Measurements from ENCODE around the gene IGFBP5.

The IGFBP5 gene

DNA sequence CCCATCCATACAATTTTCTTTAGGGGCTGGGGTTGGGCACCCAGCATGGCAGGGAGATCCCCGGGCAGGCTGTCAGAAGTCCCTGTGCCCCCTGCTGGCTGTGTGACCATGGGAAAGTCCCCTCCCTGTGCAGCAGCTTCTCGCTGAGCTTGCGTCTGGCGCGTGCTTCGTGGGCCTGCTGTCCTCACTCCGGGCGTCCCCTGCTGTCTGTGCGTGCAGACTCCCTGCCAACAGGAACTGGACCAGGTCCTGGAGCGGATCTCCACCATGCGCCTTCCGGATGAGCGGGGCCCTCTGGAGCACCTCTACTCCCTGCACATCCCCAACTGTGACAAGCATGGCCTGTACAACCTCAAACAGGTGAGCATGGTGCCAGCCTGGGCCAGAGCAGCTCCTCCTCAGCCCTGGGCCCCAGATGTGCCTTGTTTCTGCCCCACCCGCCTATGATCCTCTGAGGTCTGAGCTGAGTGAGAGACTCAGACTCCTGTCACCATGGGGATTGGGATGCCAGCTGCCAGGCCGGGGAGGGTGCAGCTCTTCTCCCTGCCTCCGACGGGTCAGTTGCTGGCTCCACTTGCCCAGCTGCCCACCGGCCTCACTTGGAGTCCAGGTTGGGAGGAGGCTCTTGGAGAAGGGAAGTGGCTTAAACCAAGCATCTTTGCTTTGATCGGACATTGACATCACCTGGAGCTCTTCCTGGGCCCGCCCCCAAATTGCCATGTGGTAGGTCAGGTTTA lies 33.5 kb downstream of the IGFBP5 start:
- no peak overlapping the region for H3K27ac ChIP-seq (ENCODE audit: low read length)
- H3K4me1 ChIP-seq (ENCODE audit: control insufficient read depth, low read depth, low read length) = peaks cover 13% of the 10 kb centered on the region
- H3K36me3 ChIP-seq (ENCODE audit: control insufficient read depth, low read depth, low read length) = peaks cover 38% of the 10 kb centered on the region
- H3K9me3 ChIP-seq (ENCODE audit: control insufficient read depth, low read depth, low read length) = no peaks in the 10 kb centered on the region
- no peak overlapping the region for H3K9ac ChIP-seq (ENCODE audit: low read length)
- no peak overlapping the region for H3K4me3 ChIP-seq (ENCODE audit: low read length)
- H3K27me3 ChIP-seq (ENCODE audit: control insufficient read depth, insufficient read depth, low read length) = no peaks in the 10 kb centered on the region

- Histone ChIP-seq H3K36me3 (ENCODE audit: control insufficient read depth, low read depth, low read length) (peaks cover 40% of the 10 kb centered on the region), H3K4me3 (ENCODE audit: low read length) (no peak overlapping the region), H3K27ac (ENCODE audit: low read length) (no peak overlapping the region), H3K4me1 (ENCODE audit: control insufficient read depth, low read depth, low read length) (peaks cover 9% of the 10 kb centered on the region), H3K9me3 (ENCODE audit: control insufficient read depth, low read depth, low read length) (no peaks in the 10 kb centered on the region), H3K27me3 (ENCODE audit: control insufficient read depth, insufficient read depth, low read length) (no peaks in the 10 kb centered on the region), H3K9ac (ENCODE audit: low read length) (no peak overlapping the region)
Measured at GRCh38 chr2:216661051-216661450, 34.3 kb downstream of the IGFBP5 start.

- Histone ChIP-seq H3K4me3 (ENCODE audit: low read length) (no peak overlapping the region), H3K9ac (ENCODE audit: low read length) (no peak overlapping the region), H3K4me1 (ENCODE audit: control insufficient read depth, low read depth, low read length) (peaks cover 3% of the 10 kb centered on the region), H3K9me3 (ENCODE audit: control insufficient read depth, low read depth, low read length) (no peaks in the 10 kb centered on the region), H3K27me3 (ENCODE audit: control insufficient read depth, insufficient read depth, low read length) (no peaks in the 10 kb centered on the region), H3K36me3 (ENCODE audit: control insufficient read depth, low read depth, low read length) (peaks cover 41% of the 10 kb centered on the region), H3K27ac (ENCODE audit: low read length) (no peak overlapping the region)
Measured at GRCh38 chr2:216660496-216660895, 34.9 kb downstream of the IGFBP5 start.

DNA sequence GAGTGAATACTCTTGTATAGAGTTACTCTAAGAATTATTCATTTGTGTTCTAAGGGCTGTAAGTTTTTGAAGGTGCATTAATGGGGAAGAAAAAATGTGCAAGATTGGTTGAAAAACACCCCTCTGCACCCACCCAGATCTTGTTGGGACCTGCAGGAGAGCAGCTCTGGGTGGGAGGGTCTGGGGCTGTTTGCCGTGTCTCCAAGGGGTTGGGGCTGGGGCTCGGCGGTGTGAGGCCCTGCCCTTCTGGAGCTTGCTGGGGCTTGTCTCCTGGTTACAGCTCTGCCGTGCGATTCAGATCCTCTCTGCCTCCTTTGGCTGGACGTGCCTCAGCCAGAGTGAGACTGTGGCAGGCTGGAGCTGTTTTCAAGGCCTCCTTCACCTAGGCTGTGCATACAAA lies 36.1 kb downstream of the IGFBP5 start:
- Histone ChIP-seq H3K9ac (ENCODE audit: low read length) (no peak overlapping the region), H3K4me1 (ENCODE audit: control insufficient read depth, low read depth, low read length) (no peaks in the 10 kb centered on the region), H3K27me3 (ENCODE audit: control insufficient read depth, insufficient read depth, low read length) (no peaks in the 10 kb centered on the region), H3K36me3 (ENCODE audit: control insufficient read depth, low read depth, low read length) (peaks cover 38% of the 10 kb centered on the region), H3K9me3 (ENCODE audit: control insufficient read depth, low read depth, low read length) (no peaks in the 10 kb centered on the region), H3K4me3 (ENCODE audit: low read length) (no peak overlapping the region), H3K27ac (ENCODE audit: low read length) (no peak overlapping the region)

DNA sequence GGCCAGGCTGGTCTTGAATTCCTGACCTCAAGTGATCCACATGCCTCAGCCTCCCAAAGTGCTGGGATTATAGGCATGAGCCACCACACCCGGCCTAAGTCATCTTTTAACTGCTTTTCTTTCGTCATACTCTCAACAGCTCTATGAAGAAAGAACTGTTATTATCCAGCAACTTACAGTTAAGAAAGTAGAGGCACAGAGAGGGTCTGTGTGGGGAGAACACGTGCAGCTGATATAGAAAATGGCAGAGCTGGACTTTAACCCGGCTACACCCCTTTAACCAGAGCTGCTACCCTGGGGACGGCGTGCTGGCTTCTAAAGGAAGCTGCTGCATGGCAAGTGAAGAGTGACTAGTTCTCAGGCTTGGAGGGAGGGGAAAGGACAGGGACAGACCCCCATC lies 36.6 kb downstream of the IGFBP5 start:
- H3K9me3 ChIP-seq (ENCODE audit: control insufficient read depth, low read depth, low read length) = no peaks in the 10 kb centered on the region
- no peak overlapping the region for H3K4me3 ChIP-seq (ENCODE audit: low read length)
- H3K4me1 ChIP-seq (ENCODE audit: control insufficient read depth, low read depth, low read length) = no peaks in the 10 kb centered on the region
- H3K27ac ChIP-seq (ENCODE audit: low read length) = no peak overlapping the region
- H3K27me3 ChIP-seq (ENCODE audit: control insufficient read depth, insufficient read depth, low read length) = no peaks in the 10 kb centered on the region
- H3K36me3 ChIP-seq (ENCODE audit: control insufficient read depth, low read depth, low read length) = peaks cover 35% of the 10 kb centered on the region
- no peak overlapping the region for H3K9ac ChIP-seq (ENCODE audit: low read length)

GRCh38 chr2:216657980-216658379 lies 37.4 kb downstream of the IGFBP5 start:
- no peaks in the 10 kb centered on the region for H3K4me1 ChIP-seq (ENCODE audit: control insufficient read depth, low read depth, low read length)
- peaks cover 32% of the 10 kb centered on the region for H3K36me3 ChIP-seq (ENCODE audit: control insufficient read depth, low read depth, low read length)
- H3K27ac ChIP-seq (ENCODE audit: low read length) = no peak overlapping the region
- no peaks in the 10 kb centered on the region for H3K27me3 ChIP-seq (ENCODE audit: control insufficient read depth, insufficient read depth, low read length)
- no peak overlapping the region for H3K9ac ChIP-seq (ENCODE audit: low read length)
- H3K9me3 ChIP-seq (ENCODE audit: control insufficient read depth, low read depth, low read length) = no peaks in the 10 kb centered on the region
- no peak overlapping the region for H3K4me3 ChIP-seq (ENCODE audit: low read length)

- Histone ChIP-seq H3K4me1 (ENCODE audit: control insufficient read depth, low read depth, low read length) (no peaks in the 10 kb centered on the region), H3K36me3 (ENCODE audit: control insufficient read depth, low read depth, low read length) (peaks cover 27% of the 10 kb centered on the region), H3K4me3 (ENCODE audit: low read length) (no peak overlapping the region), H3K27ac (ENCODE audit: low read length) (no peak overlapping the region), H3K27me3 (ENCODE audit: control insufficient read depth, insufficient read depth, low read length) (no peaks in the 10 kb centered on the region), H3K9ac (ENCODE audit: low read length) (no peak overlapping the region), H3K9me3 (ENCODE audit: control insufficient read depth, low read depth, low read length) (no peaks in the 10 kb centered on the region)
Measured at GRCh38 chr2:216657086-216657855, 38.1 kb downstream of the IGFBP5 start.

DNA sequence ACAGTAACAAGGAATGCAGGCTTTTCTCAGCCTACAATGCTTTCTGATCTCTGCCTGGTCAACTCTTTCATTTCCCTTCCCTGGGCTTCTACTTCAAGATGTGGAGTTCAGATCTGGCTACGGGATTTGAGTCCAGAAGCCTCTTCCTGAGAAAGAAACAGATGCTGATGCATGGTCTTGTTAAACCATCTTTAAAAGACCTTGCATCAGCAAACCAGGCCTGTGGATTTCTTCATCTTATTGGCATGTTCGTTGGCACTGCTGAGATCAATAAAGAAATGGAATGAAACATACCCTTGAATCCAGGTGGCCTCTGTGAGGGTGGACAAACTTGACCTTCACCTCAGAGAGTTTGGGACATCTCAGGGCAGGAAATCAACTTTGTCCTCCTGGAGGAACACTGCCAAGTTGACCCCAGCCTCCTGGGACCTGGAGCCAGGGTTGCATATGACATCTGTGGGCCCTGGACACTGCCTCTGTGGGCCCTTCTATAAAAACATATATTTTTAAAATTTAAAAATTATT lies 40.8 kb downstream of the IGFBP5 start:
- no peaks in the 10 kb centered on the region for H3K9me3 ChIP-seq (ENCODE audit: control insufficient read depth, low read depth, low read length)
- H3K4me3 ChIP-seq (ENCODE audit: low read length) = no peak overlapping the region
- H3K36me3 ChIP-seq (ENCODE audit: control insufficient read depth, low read depth, low read length) = peaks cover 5% of the 10 kb centered on the region
- H3K4me1 ChIP-seq (ENCODE audit: control insufficient read depth, low read depth, low read length) = peaks cover 9% of the 10 kb centered on the region
- H3K27ac ChIP-seq (ENCODE audit: low read length) = no peak overlapping the region
- H3K27me3 ChIP-seq (ENCODE audit: control insufficient read depth, insufficient read depth, low read length) = no peaks in the 10 kb centered on the region
- no peak overlapping the region for H3K9ac ChIP-seq (ENCODE audit: low read length)

DNA sequence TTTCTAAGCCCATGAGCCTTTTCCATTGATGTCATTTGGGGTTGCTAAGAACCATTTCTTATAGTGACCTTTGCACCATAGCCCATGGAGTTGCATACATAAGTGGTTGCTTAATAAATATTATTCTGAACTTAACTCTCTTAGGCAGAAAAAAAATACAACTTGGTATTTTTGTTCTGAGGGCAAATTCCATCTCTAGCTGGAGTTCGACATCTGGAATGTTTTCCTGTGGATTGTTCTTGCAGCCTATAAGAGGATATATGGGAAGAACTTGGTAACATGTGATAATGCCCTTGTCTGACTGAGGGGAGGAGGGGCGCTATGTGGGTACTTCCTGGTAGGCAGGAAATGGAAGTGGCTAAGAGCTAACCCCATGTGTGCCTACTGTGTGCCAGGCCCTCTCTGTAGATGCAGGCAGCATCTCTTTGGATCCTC lies 41.4 kb downstream of the IGFBP5 start:
- Histone ChIP-seq H3K27ac (ENCODE audit: low read length) (no peak overlapping the region), H3K4me3 (ENCODE audit: low read length) (no peak overlapping the region), H3K27me3 (ENCODE audit: control insufficient read depth, insufficient read depth, low read length) (no peaks in the 10 kb centered on the region), H3K4me1 (ENCODE audit: control insufficient read depth, low read depth, low read length) (peaks cover 15% of the 10 kb centered on the region), H3K9ac (ENCODE audit: low read length) (no peak overlapping the region), H3K9me3 (ENCODE audit: control insufficient read depth, low read depth, low read length) (no peaks in the 10 kb centered on the region), H3K36me3 (ENCODE audit: control insufficient read depth, low read depth, low read length) (peaks cover 3% of the 10 kb centered on the region)

DNA sequence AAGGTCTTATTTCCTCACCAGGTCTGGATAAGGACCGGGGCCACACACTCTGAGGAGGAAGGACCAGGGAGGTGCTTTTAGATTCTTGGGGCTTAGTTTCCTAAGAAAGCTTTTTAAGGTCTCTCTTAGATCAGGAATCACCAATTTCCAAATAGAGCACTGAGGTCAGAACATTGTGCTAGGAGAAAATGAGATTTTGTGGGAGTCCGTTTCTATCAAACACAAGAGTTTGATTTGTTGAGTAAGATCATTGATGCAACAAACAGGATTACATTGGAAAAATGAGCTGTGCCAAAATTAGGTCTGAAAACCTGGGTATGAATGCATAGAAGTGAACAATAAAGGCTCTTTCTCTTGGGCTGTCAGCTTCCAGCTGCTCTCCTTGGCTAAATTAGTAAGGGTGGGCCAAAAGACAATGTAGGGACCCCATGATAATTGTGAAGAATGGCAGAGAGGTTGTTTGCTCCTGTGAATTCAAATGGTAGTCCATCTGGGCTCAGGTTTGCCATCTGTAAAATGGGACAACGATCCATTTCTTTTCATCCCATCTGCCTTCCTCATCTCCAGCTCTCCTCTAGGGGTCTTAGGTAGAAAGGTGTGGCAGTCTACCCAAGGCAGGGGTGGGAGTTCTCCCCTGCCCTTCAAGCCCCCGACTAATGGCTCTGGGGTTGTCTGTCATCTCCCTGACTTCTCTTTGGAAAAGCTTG lies 42.1 kb downstream of the IGFBP5 start:
- Histone ChIP-seq H3K36me3 (ENCODE audit: control insufficient read depth, low read depth, low read length) (peaks cover 3% of the 10 kb centered on the region), H3K27ac (ENCODE audit: low read length) (no peak overlapping the region), H3K4me1 (ENCODE audit: control insufficient read depth, low read depth, low read length) (peaks cover 17% of the 10 kb centered on the region)

GRCh38 chr2:216652566-216652965 lies 42.8 kb downstream of the IGFBP5 start:
- Histone ChIP-seq H3K27me3 (ENCODE audit: control insufficient read depth, insufficient read depth, low read length) (no peaks in the 10 kb centered on the region), H3K9me3 (ENCODE audit: control insufficient read depth, low read depth, low read length) (no peaks in the 10 kb centered on the region), H3K4me3 (ENCODE audit: low read length) (no peak overlapping the region), H3K36me3 (ENCODE audit: control insufficient read depth, low read depth, low read length) (peaks cover 3% of the 10 kb centered on the region), H3K4me1 (ENCODE audit: control insufficient read depth, low read depth, low read length) (peaks cover 17% of the 10 kb centered on the region), H3K9ac (ENCODE audit: low read length) (no peak overlapping the region), H3K27ac (ENCODE audit: low read length) (no peak overlapping the region)

More for the DNA sequence above, 42.1 kb downstream of the IGFBP5 start:
- Histone ChIP-seq H3K9ac (ENCODE audit: low read length) (no peak overlapping the region), H3K27me3 (ENCODE audit: control insufficient read depth, insufficient read depth, low read length) (no peaks in the 10 kb centered on the region), H3K9me3 (ENCODE audit: control insufficient read depth, low read depth, low read length) (no peaks in the 10 kb centered on the region), H3K4me3 (ENCODE audit: low read length) (no peak overlapping the region)

Data from iPS-18a (cell line).